Prostate gland (tissue), 2 donors: ENCODE measurements around the gene ESYT2. TPM values are rescaled to one million over a fixed set of nuclear protein-coding genes. Genes with fewer than 3 reads are reported as not detected.
A peak's percentile ranks its signal among the peaks of the same experiment; 100 is the strongest.

Experiments
- DNase-seq: peaks from one replicate; pipeline ENCODE4 v3.0.0-alpha.2; 2019; ENCODE audit warnings: low spot score
- H3K27ac ChIP-seq, 2 donors: fragments of 200-600 bp; sonication (generic); 2 replicates each; pipeline ENCODE4 v1.5.1; 2017 to 2019
- H3K27me3 ChIP-seq: fragments of 200-600 bp; sonication (generic); replicated peaks from 2 replicates; pipeline ENCODE4 v1.5.1; 2019; ENCODE audit not compliant: insufficient read depth
- H3K36me3 ChIP-seq, 2 donors: fragments of 200-600 bp; sonication (generic); 1 replicate in 1 of 2; 2 replicates in 1 of 2; pipeline versions ENCODE4 v1.5.1 to v1.8.1; 2017 to 2019
- H3K4me1 ChIP-seq: fragments of 200-600 bp; sonication (generic); replicated peaks from 2 replicates; pipeline ENCODE4 v1.5.1; 2019
- H3K4me3 ChIP-seq, 2 donors: fragments of 200-600 bp; sonication (generic); 2 replicates each; pipeline ENCODE4 v1.5.1; 2017 to 2019
- H3K9me3 ChIP-seq: fragments of 200-600 bp; sonication (generic); 2 replicates; pipeline ENCODE4 v1.5.1; 2017
- CTCF ChIP-seq, 4 experiments: fragments of 200-600 bp in 2 of 4; fragments of 450-650 bp in 2 of 4; sonication (generic) in 2 of 4; IDR thresholded peaks; 1 replicate in 3 of 4; 2 replicates in 1 of 4; pipeline ENCODE4 v1.5.1; 2016 to 2019; ENCODE audit warnings: antibody characterized with exemption in 4 of 4, mild to moderate bottlenecking in 2 of 4, moderate library complexity in 2 of 4
- POLR2A ChIP-seq: fragments of 450-650 bp; IDR thresholded peaks from one replicate; pipeline ENCODE4 v1.6.1; 2016; ENCODE audit warnings: antibody characterized with exemption, mild to moderate bottlenecking
- POLR2AphosphoS5 ChIP-seq: sonication (generic); formaldehyde crosslinking; IDR thresholded peaks from one replicate; pipeline ENCODE4 v1.6.1; 2017; ENCODE audit warnings: antibody characterized with exemption
- WGBS: methylation state at CpG from one replicate; pipeline ENCODE4 v1.1.5; 2018; 5-methylcytosine and 5-hydroxymethylcytosine counted together
- intact Hi-C: fragments of 100-400 bp; cut with DNase I; formaldehyde crosslinking; loops from one replicate; pipeline ENCODE4 v1.14.2; 2022
- total RNA-seq, 2 donors: library from RNA; depleted of rRNA; stranded (reverse); fragments of >200 nt; gene quantifications; one replicate each; pipeline ENCODE4 v1.1.0, GENCODE V29; 2016

ESYT2 gene
- total RNA-seq, 2 donors from 2014 or later, result 60.8 to 75.1 TPM

GRCh38 chr7:158742065-158742821, 87.1 kb downstream of the ESYT2 start:
- Histone ChIP-seq H3K27ac (no peak overlapping the region), H3K36me3 (peaks cover 0 to 2% of the 10 kb centered on the region in 2 donors), H3K4me3 (no peak overlapping the region), H3K27me3 (no peaks in the 10 kb centered on the region), H3K9me3 (no peaks in the 10 kb centered on the region), H3K4me1 (no peaks in the 10 kb centered on the region)
- 97% methylated on average over 19 of the region's 19 CpGs for WGBS
- DNase-seq, result no peak
- intact Hi-C loops, result no loop called here
- no peak for TF ChIP-seq POLR2A
- TF ChIP-seq POLR2AphosphoS5, result no peak

- Histone ChIP-seq H3K4me3 (no peak overlapping the region), H3K27ac (peak overlapping the region; percentile 57 to 62), H3K9me3 (no peaks in the 10 kb centered on the region), H3K27me3 (no peaks in the 10 kb centered on the region), H3K4me1 (no peaks in the 10 kb centered on the region), H3K36me3 (peaks cover 0 to 2% of the 10 kb centered on the region in 2 donors)
- DNase-seq, result no peak
- TF ChIP-seq POLR2AphosphoS5 (no peak), CTCF (IDR thresholded peaks at IDR 0.05) (no peak), POLR2A (no peak)
- intact Hi-C loops, result no loop called here
- WGBS, result 85% methylated on average over 14 of the region's 14 CpGs
Observed at GRCh38 chr7:158741294-158741666, 88.0 kb downstream of the ESYT2 start.

- 66% methylated on average over 16 of the region's 16 CpGs for WGBS
- peak in 1 of 4 experiments; percentile 29 for TF ChIP-seq CTCF (IDR thresholded peaks at IDR 0.05)
- TF ChIP-seq POLR2A, result no peak
- TF ChIP-seq POLR2AphosphoS5, result peak; percentile 56
- H3K27me3 ChIP-seq, result no peaks in the 10 kb centered on the region
- intact Hi-C loops, result no loop called here
- H3K4me1 ChIP-seq, result no peaks in the 10 kb centered on the region
- H3K27ac ChIP-seq, result peak overlapping the region; percentile 57 to 62
- peak; percentile 56 for DNase-seq
- H3K9me3 ChIP-seq, result no peaks in the 10 kb centered on the region
- no peak overlapping the region for H3K4me3 ChIP-seq
- peaks cover 0 to 2% of the 10 kb centered on the region in 2 donors for H3K36me3 ChIP-seq
Observed at GRCh38 chr7:158740657-158741293, 88.5 kb downstream of the ESYT2 start.

GRCh38 chr7:158740013-158740656, 89.2 kb downstream of the ESYT2 start:
- H3K27ac ChIP-seq, result peak overlapping the region; percentile 57 to 62

GRCh38 chr7:158738841-158739240, 90.5 kb downstream of the ESYT2 start:
- Histone ChIP-seq H3K27me3 (no peaks in the 10 kb centered on the region), H3K4me3 (no peak overlapping the region), H3K9me3 (no peaks in the 10 kb centered on the region), H3K36me3 (peaks cover 0 to 2% of the 10 kb centered on the region in 2 donors), H3K4me1 (no peaks in the 10 kb centered on the region), H3K27ac (no peak overlapping the region)
- intact Hi-C loops, result no loop called here
- TF ChIP-seq POLR2A (no peak), CTCF (IDR thresholded peaks at IDR 0.05) (no peak), POLR2AphosphoS5 (no peak)
- no peak for DNase-seq
- WGBS, result 94% methylated on average over 15 of the region's 15 CpGs

More at GRCh38 chr7:158740013-158740656, 89.2 kb downstream of the ESYT2 start:
- no peak for DNase-seq
- H3K9me3 ChIP-seq, result no peaks in the 10 kb centered on the region
- no peak overlapping the region for H3K4me3 ChIP-seq
- TF ChIP-seq POLR2AphosphoS5, result peak; percentile 42
- TF ChIP-seq POLR2A, result no peak
- H3K4me1 ChIP-seq, result no peaks in the 10 kb centered on the region
- intact Hi-C loops, result no loop called here
- WGBS, result 67% methylated on average over 15 of the region's 15 CpGs
- H3K36me3 ChIP-seq, result peaks cover 0 to 2% of the 10 kb centered on the region in 2 donors
- H3K27me3 ChIP-seq, result no peaks in the 10 kb centered on the region
